Measurements from ENCODE around the gene COIL.

GRCh38 chr17:56893503-56893902 lies 67.3 kb downstream of the COIL start:
- no peak for TF ChIP-seq CTCF (conservative IDR thresholded peaks at IDR 0.05; ENCODE audit: low read length)
- TF ChIP-seq EZH2phosphoT487 (IDR thresholded peaks at IDR 0.05; ENCODE audit: borderline replicate concordance, low read depth, low read length): no peak
